GM12878 (cell line): Measurements from ENCODE around the gene BRIX1. TPM values are rescaled to one million over a fixed set of nuclear protein-coding genes. Genes with fewer than 3 reads are reported as not detected.

Experiments used
- ATF2 ChIP-seq: IDR thresholded peaks from 2 replicates; pipeline ENCODE4 v1.6.1; 2012; ENCODE audit warnings: low read length, inconsistent platforms
- ATF3 ChIP-seq: IDR thresholded peaks from 2 replicates; pipeline ENCODE4 v1.6.1; 2011; ENCODE audit warnings: low read depth, mild to moderate bottlenecking, low read length, moderate library complexity, borderline replicate concordance; ENCODE audit errors: extremely low read depth
- CTCF ChIP-seq, 3 experiments: IDR thresholded peaks in 2 of 3; conservative IDR thresholded peaks in 1 of 3; 2 replicates each; pipeline ENCODE4 v1.5.1; 2011; ENCODE audit warnings: low read depth in 3 of 3, low read length in 3 of 3, mild to moderate bottlenecking in 3 of 3, control low read depth in 2 of 3, moderate library complexity in 2 of 3, inconsistent platforms in 1 of 3, mixed read lengths in 1 of 3; ENCODE audit not compliant: control insufficient read depth in 2 of 3, insufficient read depth in 1 of 3; ENCODE audit errors: extremely low read depth in 1 of 3
- EGR1 ChIP-seq, 2 experiments: IDR thresholded peaks; 1 replicate in 1 of 2; 2 replicates in 1 of 2; pipeline ENCODE4 v1.6.1; 2011 to 2012; ENCODE audit warnings: low read depth in 2 of 2, low read length in 2 of 2, borderline replicate concordance in 1 of 2, mild to moderate bottlenecking in 1 of 2, moderate library complexity in 1 of 2
- EZH2 ChIP-seq: IDR thresholded peaks from 2 replicates; pipeline ENCODE4 v1.6.1; 2012; ENCODE audit warnings: low read depth, mild to moderate bottlenecking, control low read depth, inconsistent platforms, low read length, borderline replicate concordance; ENCODE audit not compliant: control insufficient read depth
- FOXM1 ChIP-seq: IDR thresholded peaks from 2 replicates; pipeline ENCODE4 v1.6.1; 2012; ENCODE audit warnings: low read depth, mild to moderate bottlenecking, inconsistent platforms, low read length, moderate library complexity
- MYC ChIP-seq: IDR thresholded peaks from 2 replicates; pipeline ENCODE4 v1.6.1; 2011; ENCODE audit warnings: mild to moderate bottlenecking, low read length, moderate library complexity, inconsistent platforms; ENCODE audit not compliant: insufficient read depth, insufficient replicate concordance, insufficient read length, severe bottlenecking
- PKNOX1 ChIP-seq: fragments of 450-650 bp; IDR thresholded peaks from 2 replicates; pipeline ENCODE4 v1.6.1; 2016; ENCODE audit warnings: mild to moderate bottlenecking
- RELB ChIP-seq: fragments of 450-650 bp; IDR thresholded peaks from 2 replicates; pipeline ENCODE4 v1.6.1; 2017; ENCODE audit warnings: low read depth, mild to moderate bottlenecking, moderate library complexity
- SMARCA5 ChIP-seq: fragments of 450-650 bp; IDR thresholded peaks from 2 replicates; pipeline ENCODE4 v1.6.1; 2017; ENCODE audit warnings: mild to moderate bottlenecking
- SREBF2 ChIP-seq: IDR thresholded peaks from 2 replicates; pipeline ENCODE4 v1.6.1; 2012; ENCODE audit warnings: mild to moderate bottlenecking, low read length
- SRF ChIP-seq, 2 experiments: IDR thresholded peaks; 2 replicates each; pipeline ENCODE4 v1.6.1; 2011; ENCODE audit warnings: low read depth in 2 of 2, low read length in 2 of 2, mild to moderate bottlenecking in 1 of 2, moderate library complexity in 1 of 2
- TAF1 ChIP-seq: IDR thresholded peaks from 2 replicates; pipeline ENCODE4 v1.6.1; 2011; ENCODE audit warnings: mild to moderate bottlenecking, low read depth, low read length, borderline replicate concordance
- ZNF687 ChIP-seq: fragments of 450-650 bp; IDR thresholded peaks from 2 replicates; pipeline ENCODE4 v1.6.1; 2017; ENCODE audit warnings: mild to moderate bottlenecking, moderate library complexity
- polyA plus RNA-seq, 11 experiments: library from polyadenylated mRNA; depleted of rRNA in 4 of 11; unstranded in 6 of 11; stranded (reverse) in 5 of 11; fragments of >200 nt; fragmentation: Nextera tagmentation in 4 of 11; fragmentation: Illumina TruSeq in 1 of 11; extraction: Ambion mirVana in 4 of 11; extraction: Trizol in 1 of 11; gene quantifications; 1 replicate in 1 of 11; 2 replicates in 10 of 11; pipeline versions ENCODE4 v1.2.1 to v1.2.3, GENCODE V29; 2011 to 2016; ENCODE audit warnings: inconsistent platforms in 2 of 11, missing spikeins in 2 of 11, low read depth in 1 of 11
- total RNA-seq, 4 experiments: library from RNA; depleted of rRNA in 3 of 4; stranded (reverse); fragments of >200 nt in 3 of 4; fragmentation: Illumina TruSeq in 1 of 4; extraction: Trizol in 1 of 4; gene quantifications; 2 replicates each; pipeline versions ENCODE4 v1.2.1 to v1.2.3, GENCODE V29; 2013 to 2021

The BRIX1 gene
- total and polyA plus RNA-seq, 10 of the 15 experiments (the other 5 are each of a cell fraction or from before 2014, with no cell fraction given), result 48.3 to 119 (median 78.9) TPM

- TF ChIP-seq PKNOX1, result no peak
- TF ChIP-seq MYC, result no peak
- TF ChIP-seq SRF (IDR thresholded peaks at IDR 0.05; ENCODE audit: low read depth in 2 of 2, low read length in 2 of 2), result no peak
- no peak for TF ChIP-seq EZH2
- 0 out of 2 replicates have a peak, but pooled peaks have one; percentile 17 for TF ChIP-seq FOXM1
- no peak for TF ChIP-seq EGR1 (IDR thresholded peaks at IDR 0.05; ENCODE audit: borderline replicate concordance in 1 of 2, low read depth in 2 of 2, low read length in 2 of 2)
- no peak for TF ChIP-seq CTCF (IDR thresholded peaks at IDR 0.05 in 2 of 3, conservative IDR thresholded peaks at IDR 0.05 in 1 of 3; ENCODE audit: control insufficient read depth in 2 of 3, extremely low read depth in 1 of 3, insufficient read depth in 1 of 3, low read depth in 3 of 3, low read length in 3 of 3)
- TF ChIP-seq TAF1, result no peak
- no peak for TF ChIP-seq SMARCA5
- TF ChIP-seq SREBF2, result no peak
- TF ChIP-seq ATF2, result peak; percentile 51; the same call in 1 of the 2 replicates
- TF ChIP-seq RELB, result 0 out of 2 replicates have a peak, but pooled peaks have one; percentile 30
- no peak for TF ChIP-seq ZNF687
- TF ChIP-seq ATF3, result no peak
Measured at GRCh38 chr5:34959323-34959722, 43.8 kb downstream of the BRIX1 start (continued).
